Fibroblast of lung (primary cell): ENCODE data around the gene CD79B.

Experiments used
- EZH2 ChIP-seq: IDR thresholded peaks from 2 replicates; pipeline ENCODE4 v1.5.1; 2012; ENCODE audit warnings: low read length, control low read depth, mild to moderate bottlenecking; ENCODE audit errors: missing control alignments
- TF ChIP-seq, protein P1 (sequence below), 2 donors: IDR thresholded peaks in 1 of 2; conservative IDR thresholded peaks in 1 of 2; 1 replicate in 1 of 2; 2 replicates in 1 of 2; pipeline ENCODE4 v1.5.1; 2011 to 2012; ENCODE audit warnings: low read length in 2 of 2, control low read depth in 1 of 2, inconsistent platforms in 1 of 2, low read depth in 1 of 2, mild to moderate bottlenecking in 1 of 2

DNA sequence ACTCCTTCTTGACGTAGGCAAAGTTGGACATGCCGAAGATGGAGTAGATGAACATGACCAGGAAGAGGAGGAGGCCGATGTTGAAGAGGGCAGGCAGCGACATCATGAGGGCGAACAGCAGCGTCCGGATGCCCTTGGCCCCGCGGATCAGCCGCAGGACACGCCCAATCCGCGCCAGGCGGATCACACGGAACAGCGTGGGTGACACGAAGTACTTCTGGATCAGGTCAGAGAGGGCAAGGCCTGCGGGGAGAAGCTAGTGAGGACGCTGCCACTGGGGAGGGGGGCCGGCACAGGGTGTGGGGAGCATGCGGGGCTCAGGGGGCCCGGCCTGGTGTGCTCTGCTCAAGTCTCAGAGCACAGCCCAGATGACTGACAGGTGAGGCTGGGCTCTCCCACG is 9.6 kb upstream of the CD79B start:
- TF ChIP-seq, protein P1, sequence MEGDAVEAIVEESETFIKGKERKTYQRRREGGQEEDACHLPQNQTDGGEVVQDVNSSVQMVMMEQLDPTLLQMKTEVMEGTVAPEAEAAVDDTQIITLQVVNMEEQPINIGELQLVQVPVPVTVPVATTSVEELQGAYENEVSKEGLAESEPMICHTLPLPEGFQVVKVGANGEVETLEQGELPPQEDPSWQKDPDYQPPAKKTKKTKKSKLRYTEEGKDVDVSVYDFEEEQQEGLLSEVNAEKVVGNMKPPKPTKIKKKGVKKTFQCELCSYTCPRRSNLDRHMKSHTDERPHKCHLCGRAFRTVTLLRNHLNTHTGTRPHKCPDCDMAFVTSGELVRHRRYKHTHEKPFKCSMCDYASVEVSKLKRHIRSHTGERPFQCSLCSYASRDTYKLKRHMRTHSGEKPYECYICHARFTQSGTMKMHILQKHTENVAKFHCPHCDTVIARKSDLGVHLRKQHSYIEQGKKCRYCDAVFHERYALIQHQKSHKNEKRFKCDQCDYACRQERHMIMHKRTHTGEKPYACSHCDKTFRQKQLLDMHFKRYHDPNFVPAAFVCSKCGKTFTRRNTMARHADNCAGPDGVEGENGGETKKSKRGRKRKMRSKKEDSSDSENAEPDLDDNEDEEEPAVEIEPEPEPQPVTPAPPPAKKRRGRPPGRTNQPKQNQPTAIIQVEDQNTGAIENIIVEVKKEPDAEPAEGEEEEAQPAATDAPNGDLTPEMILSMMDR (conservative IDR thresholded peaks at IDR 0.05 in 1 of 2, IDR thresholded peaks at IDR 0.05 in 1 of 2; ENCODE audit: low read depth in 1 of 2, low read length in 2 of 2) = no peak
- no peak for TF ChIP-seq EZH2
